Motor neuron (in vitro differentiated cells): ENCODE results near the gene NF1. TPM values are rescaled to one million over a fixed set of nuclear protein-coding genes. Genes with fewer than 3 reads are reported as not detected.
"Not testable (repeated sequence)": the region's sequence is repeated elsewhere in the genome, so short reads cannot be mapped to it uniquely, and the experiment has no call there.

Source experiments
- ATAC-seq, 8 experiments: fragments of 200-7000 bp; cut with Tn5 transposase; replicated peaks in 6 of 8; 2 replicates each; pipeline ENCODE4 v1.8.0; 2021; ENCODE audit warnings: mild to moderate bottlenecking in 8 of 8, moderate library complexity in 8 of 8
- H3K27ac ChIP-seq, 2 donors: fragments of 250-450 bp; sonication (Bioruptor Pico); 2 replicates each; pipeline ENCODE4 v1.9.0; 2021; ENCODE audit warnings: antibody characterized with exemption in 2 of 2, mild to moderate bottlenecking in 2 of 2, moderate library complexity in 1 of 2
- H3K4me1 ChIP-seq, 2 donors: fragments of 250-450 bp; sonication (Bioruptor Pico); replicated peaks in 1 of 2; 2 replicates each; pipeline ENCODE4 v1.6.1; 2021; ENCODE audit warnings: antibody characterized with exemption in 2 of 2, mild to moderate bottlenecking in 2 of 2, moderate library complexity in 1 of 2
- H3K4me3 ChIP-seq, 5 donors: fragments of 250-450 bp; sonication (Bioruptor Pico); 2 replicates each; pipeline ENCODE4 v1.9.0; 2021; ENCODE audit warnings: antibody characterized with exemption in 5 of 5, mild to moderate bottlenecking in 5 of 5, moderate library complexity in 4 of 5
- WGBS, 10 experiments: fragments of 450-650 bp; shearing (Covaris generic); methylation state at CpG; one replicate each; pipeline ENCODE4 v1.0.0; 2022; 5-methylcytosine and 5-hydroxymethylcytosine counted together
- in situ Hi-C, 9 experiments: fragments of 400-800 bp; cut with MboI; loops; one replicate each; pipeline ENCODE4 v1.15.0; 2021; ENCODE audit warnings: low sequenced_read_pairs in 9 of 9, low pct_unique_long_range_greater_than_20kb in 2 of 9; ENCODE audit not compliant: unreplicated experiment in 9 of 9
- total RNA-seq, 8 experiments: library from RNA; unstranded; fragments of 300-600 nt; gene quantifications; 2 replicates each; pipeline versions ENCODE4 v1.2.3 to v1.2.4, GENCODE V29; 2022

Gene NF1
- total RNA-seq, 8 experiments from 2014 or later, result 32.1 to 158 (median 50.6) TPM

- ATAC-seq, result no peak
- peaks cover 6 to 8% of the 10 kb centered on the region in 2 donors for H3K4me1 ChIP-seq
- in situ Hi-C loops, result no loop called here
- no peak overlapping the region for H3K27ac ChIP-seq
- 86 to 100% (median 91%) methylated on average over 1 of the region's 1 CpG; no CpG with 5 or more reads in 4 of the 10 experiments for WGBS, 10 experiments
- H3K4me3 ChIP-seq, result no peak overlapping the region
These were observed 2.2 kb upstream of the NF1 start for GRCh38 chr17:31092475-31093064.

- ATAC-seq, result no peak
- Histone ChIP-seq H3K4me1 (peaks cover 6 to 8% of the 10 kb centered on the region in 2 donors), H3K4me3 (peak overlapping the region; percentile 94 to 100 (median 97)), H3K27ac (peak overlapping the region; percentile 95 to 96)
- WGBS, 10 experiments, result 0 to 100% (median 40%) methylated on average over 1 to 13 of the region's 17 CpGs; no CpG with 5 or more reads in 1 of the 10 experiments
- in situ Hi-C loops, result no loop called here
These were observed 744 bp upstream of the NF1 start for GRCh38 chr17:31093866-31094599.

- peak; percentile 2 to 68 (median 42) for ATAC-seq
- H3K4me1 ChIP-seq, result peaks cover 6 to 8% of the 10 kb centered on the region in 2 donors
- 0 to 5% (median 0%) methylated on average over 1 to 11 of the region's 45 CpGs; no CpG with 5 or more reads in 2 of the 10 experiments for WGBS, 10 experiments
- peak overlapping the region; percentile 95 to 96 for H3K27ac ChIP-seq
- in situ Hi-C loops, result no loop called here
- H3K4me3 ChIP-seq, result peak overlapping the region; percentile 94 to 100 (median 97)
These were observed 694 bp downstream of the NF1 start for GRCh38 chr17:31095236-31096105.

- ATAC-seq, result no peak
- H3K4me3 ChIP-seq, result peak overlapping the region; percentile 94 to 100 (median 97)
- peak overlapping the region; percentile 95 to 96 for H3K27ac ChIP-seq
- 0 to 20% (median 4%) methylated on average over 1 to 4 of the region's 5 CpGs; no CpG with 5 or more reads in 2 of the 10 experiments for WGBS, 10 experiments
- in situ Hi-C loops, result no loop called here
- peaks cover 6 to 8% of the 10 kb centered on the region in 2 donors for H3K4me1 ChIP-seq
These were observed 1.3 kb downstream of the NF1 start for GRCh38 chr17:31096106-31096436.

- H3K4me3 ChIP-seq, result no peak overlapping the region
- H3K4me1 ChIP-seq, result peaks cover 8 to 12% of the 10 kb centered on the region in 2 donors
- in situ Hi-C loops, result no loop called here
- ATAC-seq, result no peak
- 71 to 100% (median 90%) methylated on average over 1 to 3 of the region's 3 CpGs; no CpG with 5 or more reads in 4 of the 10 experiments for WGBS, 10 experiments
- H3K27ac ChIP-seq, result no peak overlapping the region
These were observed 4.2 kb downstream of the NF1 start for GRCh38 chr17:31099016-31099415.

GRCh38 chr17:31100840-31101459, 6.2 kb downstream of the NF1 start:
- Histone ChIP-seq H3K4me3 (no peak overlapping the region), H3K4me1 (peaks cover 8 to 12% of the 10 kb centered on the region in 2 donors), H3K27ac (no peak overlapping the region)
- ATAC-seq, result peak in 1 of 8 experiments; percentile 57
- whole genome bisulfite sequencing, 10 experiments, result 68 to 100% (median 78%) methylated on average over 1 to 8 of the region's 8 CpGs
- in situ Hi-C loops, result no loop called here

GRCh38 chr17:31101943-31102342, 7.2 kb downstream of the NF1 start:
- Histone ChIP-seq H3K27ac (no peak overlapping the region), H3K4me3 (no peak overlapping the region), H3K4me1 (peaks cover 1 to 7% of the 10 kb centered on the region in 2 donors)
- peak in 3 of 8 experiments; percentile 58 to 82 (median 75) for ATAC-seq
- in situ Hi-C loops, result no loop called here

GRCh38 chr17:31105991-31106390, 11.2 kb downstream of the NF1 start:
- H3K27ac ChIP-seq, result no peak overlapping the region
- 67 to 100% (median 100%) methylated on average over 1 of the region's 1 CpG; no CpG with 5 or more reads in 5 of the 10 experiments for WGBS, 10 experiments
- H3K4me1 ChIP-seq, result peaks cover 6 to 10% of the 10 kb centered on the region in 2 donors
- no peak for ATAC-seq
- H3K4me3 ChIP-seq, result no peak overlapping the region
- in situ Hi-C loops, result no loop called here

DNA sequence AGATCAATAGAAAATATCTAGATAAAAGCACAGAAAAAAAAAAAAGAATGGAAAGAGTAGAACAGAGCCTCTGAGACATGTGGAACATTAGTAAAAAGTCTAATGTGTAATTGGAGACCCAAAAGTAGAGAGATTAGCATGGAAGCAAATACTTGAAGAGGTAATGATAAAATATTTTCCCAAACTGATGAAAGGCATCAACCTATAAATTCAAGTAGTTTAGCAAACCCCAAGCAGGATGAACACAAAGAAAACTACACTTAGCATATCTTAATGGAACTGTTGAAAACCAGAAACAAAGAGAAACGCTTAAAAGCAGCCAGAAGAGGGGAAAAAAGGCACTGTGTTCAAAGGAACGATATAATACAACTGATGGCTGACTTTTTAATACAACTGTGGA, 16.4 kb downstream of the NF1 start:
- no peak overlapping the region for H3K27ac ChIP-seq
- H3K4me3 ChIP-seq, result no peak overlapping the region
- in situ Hi-C loops, result no loop called here
- 0 to 53% (median 0%) methylated on average over 1 to 2 of the region's 2 CpGs for WGBS, 10 experiments
- H3K4me1 ChIP-seq, result peaks cover 4 to 17% of the 10 kb centered on the region in 2 donors
- no peak for ATAC-seq

DNA sequence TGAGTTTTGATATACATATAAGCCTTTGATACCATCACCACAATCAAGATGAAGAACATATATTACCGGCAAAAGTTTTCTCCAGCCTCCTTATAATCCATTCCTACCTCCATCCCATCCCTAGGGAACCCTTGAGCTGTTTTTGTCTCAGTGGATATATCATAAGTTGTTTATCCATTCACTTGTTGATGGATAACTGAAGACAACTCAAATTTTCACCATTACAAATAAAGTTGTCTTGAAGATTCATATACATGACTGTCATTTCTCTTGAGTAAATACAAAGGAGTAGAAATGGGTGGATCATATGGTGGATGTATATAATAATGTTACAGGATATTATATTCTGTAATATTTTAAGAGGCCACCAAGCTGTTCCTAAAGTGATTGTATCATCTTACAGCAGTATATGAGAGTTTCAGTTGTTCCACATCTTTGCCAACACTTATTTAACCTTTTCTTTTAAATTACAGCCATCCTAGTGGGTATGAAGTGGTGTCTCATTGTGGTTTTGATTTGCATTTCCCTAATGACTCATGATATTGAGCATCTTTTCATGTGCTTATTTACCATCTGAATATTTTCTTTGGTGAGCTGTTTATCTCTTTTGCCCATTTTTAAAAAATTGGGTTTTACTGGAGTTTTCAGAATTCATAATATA, 17.4 kb downstream of the NF1 start:
- WGBS, 10 experiments, result 67 to 100% (median 100%) methylated on average over 1 of the region's 1 CpG; no CpG with 5 or more reads in 3 of the 10 experiments
- Histone ChIP-seq H3K27ac (no peak overlapping the region), H3K4me1 (peaks cover 4 to 17% of the 10 kb centered on the region in 2 donors), H3K4me3 (no peak overlapping the region)
- ATAC-seq, result peak in 2 of 8 experiments; percentile 80 to 81
- in situ Hi-C loops, result no loop called here

DNA sequence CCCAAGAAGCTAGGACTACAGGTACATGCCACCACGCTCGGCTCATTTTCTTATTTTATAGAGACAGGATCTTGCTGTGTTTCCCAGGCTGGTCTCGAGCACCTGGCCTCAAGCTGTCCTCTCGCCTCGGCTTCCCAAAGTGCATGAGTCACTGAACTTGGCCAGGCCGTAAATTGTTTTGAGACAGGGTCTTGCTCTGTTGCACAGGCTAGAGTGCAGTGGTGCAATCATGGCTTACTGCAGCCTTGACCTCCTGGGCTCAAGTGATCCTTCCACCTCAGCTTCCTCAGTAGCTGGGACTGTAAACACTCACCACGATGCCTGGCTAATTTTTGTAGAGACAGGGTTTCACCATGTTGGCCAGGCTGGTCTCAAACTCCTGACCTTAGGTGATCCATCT, 18.6 kb downstream of the NF1 start:
- in situ Hi-C loops, H3K27ac ChIP-seq, H3K4me3 ChIP-seq: not testable (repeated sequence)
- 53 to 100% (median 78%) methylated on average over 2 to 6 of the region's 7 CpGs; no CpG with 5 or more reads in 1 of the 10 experiments for WGBS, 10 experiments
- peak in 5 of 8 experiments; percentile 26 to 65 (median 45) for ATAC-seq
- peaks cover 4 to 17% of the 10 kb centered on the region in 2 donors for H3K4me1 ChIP-seq

- H3K4me1 ChIP-seq, result peaks cover 4 to 17% of the 10 kb centered on the region in 2 donors
These were observed 19.2 kb downstream of the NF1 start for GRCh38 chr17:31113939-31114338.

More at GRCh38 chr17:31113939-31114338, 19.2 kb downstream of the NF1 start:
- in situ Hi-C loops, result no loop called here
- no peak for ATAC-seq
- Histone ChIP-seq H3K4me3 (no peak overlapping the region), H3K27ac (no peak overlapping the region)
- WGBS, 10 experiments, result 43 to 100% (median 95%) methylated on average over 1 to 4 of the region's 4 CpGs; no CpG with 5 or more reads in 2 of the 10 experiments
